GM19238 (cell line): ENCODE data around the gene MSMO1.

Source experiments
- DNase-seq: peaks from one replicate; pipeline ENCODE4 v3.0.0; 2011; ENCODE audit warnings: low spot score; ENCODE audit not compliant: insufficient read length

The MSMO1 gene

DNA sequence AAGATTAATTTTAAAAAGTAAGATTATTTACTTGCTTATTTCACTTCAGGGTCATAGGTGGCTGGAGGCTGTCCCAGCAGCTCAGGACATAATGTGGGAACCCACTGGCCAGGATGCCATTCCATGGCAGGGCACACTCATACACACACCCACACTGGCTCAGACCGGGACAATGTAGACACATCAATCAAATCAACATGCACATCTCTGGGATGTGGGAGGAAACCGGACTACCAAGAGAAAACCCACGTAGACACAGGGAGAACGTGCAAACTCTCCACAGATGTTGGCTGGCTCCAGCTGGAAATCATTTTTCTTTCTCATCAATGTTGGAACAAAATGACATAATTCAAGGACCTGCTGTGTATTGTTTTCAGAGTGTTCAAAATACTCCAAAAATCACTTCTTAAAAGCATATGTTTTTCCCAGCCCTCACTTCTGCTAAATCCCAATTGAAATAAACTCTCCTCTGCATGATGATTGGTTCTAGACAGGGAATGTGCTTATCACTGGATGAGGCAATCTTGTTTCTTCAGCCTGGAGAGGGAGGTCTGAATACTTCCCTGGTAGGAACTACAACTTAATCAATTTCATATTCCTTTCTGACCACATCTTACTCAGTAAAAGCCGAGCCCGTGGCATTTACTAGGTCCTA lies 32.7 kb downstream of the MSMO1 start:
- no peak for DNase-seq

DNA sequence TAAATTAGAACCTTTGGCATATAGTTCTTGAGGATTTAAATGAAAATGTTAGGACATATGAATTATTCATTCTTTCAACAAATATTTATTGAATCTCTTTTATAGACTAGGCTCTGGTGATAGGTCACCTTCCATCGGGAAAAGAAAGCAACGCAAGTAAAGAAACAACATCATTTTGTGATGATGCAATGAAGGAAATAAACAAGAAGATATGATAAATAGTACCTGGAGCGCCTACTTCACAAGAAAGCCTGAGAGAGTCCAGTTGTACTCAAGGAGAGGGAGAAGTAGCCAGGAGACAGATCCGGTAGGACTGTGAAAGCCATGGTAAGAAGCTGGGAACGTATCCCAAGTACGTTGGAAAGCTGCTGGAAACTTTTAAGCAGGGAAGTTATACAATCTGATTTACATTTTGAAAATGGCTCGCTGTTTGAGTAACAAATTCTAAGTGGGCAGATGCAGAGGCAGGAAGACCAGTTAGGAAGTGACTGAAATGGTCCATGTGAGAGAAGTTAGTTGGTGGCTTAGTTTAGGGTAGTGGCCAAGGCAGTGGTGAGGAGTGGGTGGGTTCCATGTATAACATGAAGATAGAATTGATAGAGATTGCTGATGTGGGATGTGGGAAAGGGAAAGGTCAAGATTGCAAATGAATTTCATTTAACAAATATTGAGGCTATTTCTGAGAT lies 33.7 kb downstream of the MSMO1 start:
- DNase-seq, result no peak

DNA sequence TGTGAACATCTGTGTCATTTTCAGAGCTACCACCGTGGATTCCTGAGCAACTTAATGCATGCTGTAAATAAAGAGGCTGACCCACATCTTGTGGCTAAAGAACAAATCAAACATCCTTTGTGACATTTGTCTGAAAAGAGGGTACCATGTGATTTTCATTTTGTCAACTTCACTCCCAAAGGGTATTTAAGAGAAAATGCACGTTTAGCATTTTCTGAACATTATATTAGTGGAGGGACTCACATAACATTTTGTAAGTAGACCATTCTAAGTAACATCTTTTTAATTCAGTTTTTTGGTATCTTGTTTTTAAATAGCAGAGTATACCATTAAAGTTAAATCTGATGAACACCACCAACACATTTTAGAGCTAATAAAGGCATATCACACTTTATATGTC lies 34.3 kb downstream of the MSMO1 start:
- no peak for DNase-seq

DNA sequence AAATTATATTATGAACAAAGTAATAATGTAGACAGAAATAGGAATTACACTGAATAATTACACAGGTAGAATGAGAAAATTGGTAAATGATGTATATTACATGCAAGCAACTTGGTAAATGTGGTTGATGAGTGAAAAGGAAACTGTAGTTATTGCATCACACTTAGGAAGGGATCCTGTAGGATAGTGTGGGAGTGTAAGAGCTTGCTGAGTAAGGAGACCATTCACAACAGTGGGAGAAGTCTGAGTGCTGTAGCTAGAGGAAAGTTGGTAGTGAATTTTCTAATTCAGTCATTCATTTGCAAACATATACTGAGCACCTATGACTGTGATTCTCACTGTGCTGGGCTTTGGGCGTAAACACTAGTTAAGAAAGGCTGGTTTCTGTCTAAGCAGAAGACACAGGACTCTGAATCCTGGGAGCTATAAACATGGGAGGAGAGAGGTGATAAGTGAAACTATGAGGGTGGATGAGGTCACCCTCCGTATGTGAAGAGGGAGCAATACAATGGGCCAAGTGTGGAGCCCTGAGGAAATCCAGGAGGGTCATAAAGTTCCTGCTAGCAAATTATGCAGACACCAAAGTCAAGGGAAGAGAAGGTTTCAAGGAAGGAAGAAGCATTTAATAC lies 37.1 kb downstream of the MSMO1 start:
- DNase-seq, result no peak

DNA sequence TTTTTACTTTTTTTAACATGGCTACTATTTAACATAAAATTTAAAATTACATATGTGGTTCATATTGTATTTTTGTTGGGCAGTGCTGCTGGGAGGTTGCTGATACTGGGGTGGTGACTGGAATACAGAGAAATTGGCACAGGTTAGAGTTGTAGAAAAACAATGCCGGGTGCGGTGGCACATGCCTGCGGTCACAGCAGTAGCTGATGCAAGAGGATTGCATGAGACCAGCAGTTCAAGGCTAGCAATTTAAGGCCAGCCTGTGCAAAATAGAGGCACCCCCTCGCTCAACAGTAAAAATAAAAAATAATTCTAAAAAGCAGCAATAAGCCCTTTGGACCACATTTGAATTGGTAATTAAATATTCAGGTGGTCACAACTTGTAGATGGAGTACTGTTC lies 39.6 kb downstream of the MSMO1 start:
- no peak for DNase-seq

DNA sequence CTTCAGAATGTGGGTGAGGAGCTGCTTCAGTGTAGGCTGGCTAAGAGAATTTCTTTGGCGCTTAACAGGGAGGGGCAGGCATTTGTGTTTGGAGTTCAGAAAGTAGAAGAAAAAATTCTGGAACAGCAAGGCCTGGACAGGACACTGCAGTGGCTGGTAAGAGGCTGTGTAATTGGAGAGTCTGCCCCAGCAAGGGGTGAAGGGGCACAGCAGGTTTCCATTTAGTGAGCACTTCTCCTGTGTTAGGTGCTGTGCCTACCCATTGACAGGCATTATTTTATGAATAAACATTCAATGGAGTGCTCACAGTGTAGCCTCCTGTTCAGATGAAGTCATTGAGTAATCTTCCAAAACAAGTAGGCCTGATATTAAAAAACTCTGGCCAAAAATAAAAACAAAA lies 40.6 kb downstream of the MSMO1 start:
- no peak for DNase-seq

DNA sequence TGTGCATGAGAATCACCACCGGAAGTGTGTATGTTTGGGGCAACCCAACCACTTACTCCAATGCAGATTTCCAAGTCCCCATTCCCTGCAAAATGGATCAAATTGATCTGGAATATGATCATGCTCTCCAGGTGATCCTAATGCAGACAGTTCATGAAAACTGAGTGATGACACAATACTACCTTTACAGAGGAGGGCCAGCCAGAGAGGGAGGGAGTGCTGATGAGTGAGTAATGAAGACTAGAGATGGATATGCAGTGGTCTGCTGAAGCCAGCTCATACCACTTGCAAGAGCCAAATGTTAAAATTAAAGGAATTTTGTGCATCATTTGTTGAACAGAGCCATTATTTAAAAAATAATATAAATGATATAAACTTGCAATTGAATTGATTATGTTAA lies 41.1 kb downstream of the MSMO1 start:
- no peak for DNase-seq

DNA sequence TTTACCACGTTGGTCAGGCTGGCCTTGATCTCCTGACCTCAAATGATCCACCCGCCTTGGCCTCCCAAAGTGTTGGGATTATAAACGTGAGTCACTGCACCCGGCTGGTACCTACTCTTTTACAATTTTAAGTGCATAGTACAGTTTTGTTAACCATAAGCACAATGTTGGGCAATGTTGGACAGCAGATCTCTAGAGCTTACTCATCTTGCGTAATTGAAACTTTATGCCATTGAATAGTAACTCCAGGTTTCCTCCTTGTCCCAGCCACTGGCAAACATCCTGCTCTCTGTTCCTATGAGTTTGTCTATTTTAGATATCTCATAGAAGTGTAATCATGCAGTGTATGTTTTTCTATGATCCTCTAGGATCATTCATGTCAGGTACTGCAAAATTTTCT lies 42.1 kb downstream of the MSMO1 start:
- no peak for DNase-seq

DNA sequence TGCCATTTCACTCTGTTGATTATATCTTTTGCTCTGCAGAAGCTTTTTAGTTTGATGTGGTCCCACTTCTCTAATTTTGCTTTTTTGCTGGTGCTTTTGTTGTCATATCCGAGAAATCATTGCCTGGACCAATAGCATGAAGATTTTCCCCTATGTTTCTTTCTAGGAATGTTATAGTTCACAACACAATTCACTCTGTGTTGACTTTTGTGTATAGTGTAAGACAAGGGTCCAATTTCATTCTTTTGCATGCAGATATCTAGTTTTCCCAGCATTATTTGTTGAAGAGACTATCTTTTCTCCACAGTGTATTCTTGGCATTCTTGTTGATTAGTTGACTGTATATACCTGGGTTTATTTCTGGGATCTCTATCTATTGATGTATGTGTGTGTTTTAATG lies 43.1 kb downstream of the MSMO1 start:
- no peak for DNase-seq

DNA sequence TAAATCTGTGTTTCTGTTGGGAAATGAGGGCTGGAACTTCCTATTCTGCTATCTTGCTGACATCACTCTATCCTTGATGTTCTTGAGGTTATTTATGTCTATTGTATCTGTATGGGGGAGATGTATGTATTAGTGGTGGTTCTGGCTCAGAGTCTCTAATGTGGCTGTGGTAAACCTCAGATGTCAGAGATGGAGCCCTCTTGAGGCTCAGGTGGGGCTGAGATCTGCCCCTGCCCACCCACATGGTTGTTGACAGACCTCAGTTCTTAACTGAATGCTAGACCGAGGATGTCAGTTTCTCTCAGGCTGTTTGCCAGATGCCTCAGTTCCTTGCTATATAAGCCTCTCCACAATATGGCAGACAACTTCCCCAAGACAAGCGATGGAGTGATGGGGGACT lies 48.0 kb downstream of the MSMO1 start:
- DNase-seq, result no peak

DNA sequence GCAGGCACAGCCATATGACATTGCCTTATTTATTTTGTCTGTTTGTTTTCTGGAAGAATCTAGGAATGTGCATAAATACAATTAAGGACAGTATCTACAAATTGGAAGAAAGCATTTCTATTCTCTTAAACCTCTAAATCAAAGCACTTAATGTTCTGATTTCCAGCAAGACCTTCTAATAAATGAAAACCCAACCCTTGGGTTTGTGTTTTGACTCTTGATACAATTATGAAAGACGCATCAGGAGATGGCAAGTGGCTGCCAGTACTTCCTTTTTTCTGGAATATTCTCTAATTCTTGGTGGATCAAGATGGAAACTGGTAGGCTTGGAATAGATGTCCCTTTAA lies 50.9 kb downstream of the MSMO1 start:
- DNase-seq, result no peak

DNA sequence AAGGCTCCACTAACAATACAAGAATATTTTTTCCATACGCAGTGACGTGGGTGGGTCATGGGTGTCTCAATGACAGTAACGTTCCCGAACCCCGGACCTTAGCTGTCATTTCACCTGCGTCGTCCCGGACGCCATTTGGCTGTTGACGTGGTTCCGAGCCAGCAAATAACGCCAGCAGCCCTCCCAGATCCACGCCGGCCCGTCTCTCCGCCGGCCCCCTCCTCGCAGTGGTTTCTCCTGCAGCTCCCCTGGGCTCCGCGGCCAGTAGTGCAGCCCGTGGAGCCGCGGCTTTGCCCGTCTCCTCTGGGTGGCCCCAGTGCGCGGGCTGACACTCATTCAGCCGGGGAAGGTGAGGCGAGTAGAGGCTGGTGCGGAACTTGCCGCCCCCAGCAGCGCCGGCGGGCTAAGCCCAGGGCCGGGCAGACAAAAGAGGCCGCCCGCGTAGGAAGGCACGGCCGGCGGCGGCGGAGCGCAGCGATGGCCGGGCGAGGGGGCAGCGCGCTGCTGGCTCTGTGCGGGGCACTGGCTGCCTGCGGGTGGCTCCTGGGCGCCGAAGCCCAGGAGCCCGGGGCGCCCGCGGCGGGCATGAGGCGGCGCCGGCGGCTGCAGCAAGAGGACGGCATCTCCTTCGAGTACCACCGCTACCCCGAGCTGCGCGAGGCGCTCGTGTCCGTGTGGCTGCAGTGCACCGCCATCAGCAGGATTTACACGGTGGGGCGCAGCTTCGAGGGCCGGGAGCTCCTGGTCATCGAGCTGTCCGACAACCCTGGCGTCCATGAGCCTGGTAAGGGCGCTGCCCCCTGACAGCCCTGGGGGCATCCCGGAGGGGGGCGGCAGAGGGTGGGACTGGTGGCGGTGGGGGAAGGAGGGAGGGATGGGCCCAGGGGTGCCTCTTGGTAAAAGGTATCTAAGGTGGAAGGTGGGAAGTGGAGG lies 51.5 kb downstream of the MSMO1 start, which contains the start of gene CPE:
Gene CPE (plus strand): TSS at position 264 of the 933 bp plus-strand sequence. CDS start 214 bp downstream, at position 478.
- DNase-seq, result peak; percentile 16

DNA sequence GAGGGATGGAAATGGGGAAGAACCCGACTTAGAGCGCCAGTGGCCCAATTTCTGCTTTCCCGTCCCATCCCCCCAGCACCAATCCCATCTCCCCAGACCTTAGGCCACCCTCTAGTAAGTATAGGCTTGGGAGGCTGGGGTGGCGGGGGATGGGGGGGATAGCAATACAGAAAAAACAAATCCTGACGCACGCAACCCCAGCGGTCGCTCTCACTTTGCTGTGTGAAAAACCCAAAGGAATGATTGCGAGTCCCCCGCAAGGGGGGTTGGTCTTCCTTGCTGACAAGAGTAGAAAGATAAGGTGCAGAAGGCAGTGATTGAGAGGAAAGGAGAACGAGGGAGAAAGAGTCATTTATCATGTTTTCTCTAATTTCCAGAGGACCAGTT lies 52.2 kb downstream of the MSMO1 start:
- DNase-seq, result no peak

DNA sequence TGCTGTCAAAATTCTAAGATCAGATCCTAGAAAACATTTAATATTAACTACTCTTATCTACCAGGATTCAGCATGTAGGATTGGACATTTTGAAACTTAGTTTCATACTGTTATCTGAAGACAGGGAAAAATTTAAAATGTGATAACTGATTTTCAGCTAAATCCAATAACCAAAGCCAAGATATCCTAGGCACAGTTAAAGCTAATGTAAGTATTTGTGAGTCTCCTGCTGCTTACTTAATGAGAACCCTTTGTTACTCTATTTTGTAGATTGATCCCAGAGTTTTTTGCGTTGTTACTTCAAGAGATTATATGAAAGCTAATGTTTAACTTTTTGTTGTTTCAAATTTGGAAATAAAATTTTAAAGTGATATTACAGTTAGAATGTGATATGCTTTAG lies 53.3 kb downstream of the MSMO1 start:
- DNase-seq, result no peak

DNA sequence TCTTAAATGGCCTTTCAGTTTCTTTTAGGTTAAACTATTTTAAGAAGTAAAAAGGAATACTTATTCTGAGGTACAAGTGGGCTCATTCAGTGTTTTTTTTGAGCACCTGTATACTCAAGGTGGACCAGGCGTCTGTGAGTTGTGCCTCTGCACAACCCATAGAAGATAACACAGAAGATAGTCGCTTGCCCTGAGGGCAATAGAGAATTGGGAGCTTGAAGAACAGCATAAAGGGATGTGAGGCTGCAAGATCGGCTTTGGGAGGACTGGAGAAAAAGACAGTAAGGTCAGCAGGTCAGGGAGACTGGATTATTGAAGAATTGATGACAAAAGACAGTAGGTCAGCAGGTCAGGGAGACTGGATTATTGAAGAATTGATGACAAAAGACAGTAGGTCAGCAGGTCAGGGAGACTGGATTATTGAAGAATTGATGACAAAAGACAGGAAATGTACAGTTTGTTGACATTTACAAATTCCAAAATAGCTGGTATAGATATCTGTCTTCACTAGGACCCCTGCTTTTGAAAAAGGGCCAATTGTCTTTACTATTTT lies 54.4 kb downstream of the MSMO1 start:
- no peak for DNase-seq

DNA sequence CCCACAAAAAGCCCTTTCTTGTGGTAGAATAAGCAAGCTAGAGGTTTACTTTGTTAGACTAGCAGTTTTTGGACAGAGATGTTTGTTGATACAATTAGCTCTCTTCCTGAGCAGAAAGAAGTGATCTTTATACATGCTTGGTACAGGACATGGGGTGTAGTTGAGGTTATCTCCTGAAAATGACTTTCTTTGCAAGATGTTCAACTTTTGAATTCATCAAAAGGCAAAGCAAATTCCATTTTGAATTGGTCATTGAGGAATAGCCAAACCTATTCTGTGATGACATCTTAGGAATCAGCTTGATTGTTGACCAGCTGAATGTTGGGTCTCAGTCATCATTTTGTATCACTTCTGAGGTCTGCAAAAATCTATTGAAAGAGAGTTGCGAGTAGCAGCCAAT lies 55.2 kb downstream of the MSMO1 start:
- DNase-seq, result no peak

DNA sequence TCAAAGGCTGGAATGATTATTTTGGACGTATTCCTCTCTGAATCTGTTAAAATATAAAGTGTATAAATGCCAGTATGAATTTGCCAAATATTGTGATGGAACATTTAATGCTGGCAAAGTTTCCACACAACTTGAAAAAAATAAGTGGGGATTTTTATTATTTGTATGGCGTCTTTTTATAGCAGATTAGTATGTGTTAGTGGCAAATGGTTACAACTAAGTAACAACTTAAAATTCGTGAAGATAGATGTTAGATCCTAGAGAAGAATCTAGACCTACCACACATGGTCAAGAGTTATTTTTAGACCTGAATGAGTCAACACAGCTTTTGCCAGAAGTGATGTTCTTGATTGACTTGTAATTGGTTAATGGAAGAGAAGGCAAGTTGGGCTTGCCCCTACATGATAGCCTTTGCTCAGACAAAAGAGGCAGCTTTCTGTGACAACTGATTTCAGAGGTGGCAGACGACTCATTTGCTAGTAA lies 56.2 kb downstream of the MSMO1 start:
- DNase-seq, result no peak

DNA sequence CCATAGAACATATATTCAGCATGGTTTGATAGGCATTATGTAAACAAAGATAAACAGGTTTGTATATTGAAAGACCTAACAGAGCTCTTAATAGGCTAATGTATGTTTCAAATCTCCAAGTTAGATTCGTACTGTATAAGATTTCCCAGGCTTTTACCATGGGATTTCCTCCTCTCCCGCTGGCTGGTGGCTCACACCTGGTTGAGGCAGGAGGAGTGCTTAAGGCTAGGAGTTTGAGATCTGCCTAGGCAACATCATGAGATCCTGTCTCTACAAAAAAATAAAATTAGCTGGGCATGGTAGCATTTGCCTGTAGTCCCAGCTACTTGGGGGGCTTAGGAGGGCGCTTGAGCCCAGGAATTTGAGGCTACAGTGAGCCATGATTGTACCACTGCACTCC lies 56.7 kb downstream of the MSMO1 start:
- DNase-seq, result no peak

DNA sequence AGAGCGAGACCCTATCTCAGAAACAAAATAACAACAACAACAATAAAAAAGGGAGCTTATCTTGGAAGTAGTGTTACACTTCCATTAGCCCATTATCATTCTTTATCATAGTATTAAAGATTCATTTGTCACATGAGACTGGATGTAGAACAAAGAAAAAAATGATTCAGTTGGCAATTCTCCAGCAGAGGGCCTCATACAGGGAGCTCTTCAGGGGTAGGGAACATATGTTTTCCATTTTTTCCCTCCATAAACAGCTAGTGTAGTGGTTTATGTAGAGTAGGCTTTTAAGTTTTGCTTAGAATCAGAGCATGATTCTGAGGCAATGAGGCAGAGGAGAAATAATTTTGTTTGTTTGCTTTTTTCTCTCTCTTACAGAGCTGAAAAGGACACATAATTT lies 57.1 kb downstream of the MSMO1 start:
- DNase-seq, result no peak

DNA sequence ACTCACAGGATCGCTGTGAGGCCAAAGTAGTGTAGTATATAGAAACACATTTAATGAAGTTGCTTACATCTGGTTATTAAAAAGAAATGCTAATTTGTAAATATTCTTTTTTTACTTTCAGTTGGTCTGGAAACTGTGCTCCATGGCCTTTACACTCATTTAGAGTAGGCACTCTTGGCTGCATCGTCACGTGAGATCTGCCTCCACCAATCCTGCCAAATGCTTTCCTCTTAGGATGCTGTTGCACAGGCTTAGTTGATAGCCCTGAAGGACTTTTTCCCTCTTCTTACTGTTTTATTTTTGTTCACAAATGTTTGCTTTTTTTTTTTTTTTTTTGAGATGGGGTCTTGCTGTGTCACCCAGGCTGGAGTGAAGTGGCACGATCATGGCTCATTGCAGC lies 57.7 kb downstream of the MSMO1 start:
- no peak for DNase-seq

DNA sequence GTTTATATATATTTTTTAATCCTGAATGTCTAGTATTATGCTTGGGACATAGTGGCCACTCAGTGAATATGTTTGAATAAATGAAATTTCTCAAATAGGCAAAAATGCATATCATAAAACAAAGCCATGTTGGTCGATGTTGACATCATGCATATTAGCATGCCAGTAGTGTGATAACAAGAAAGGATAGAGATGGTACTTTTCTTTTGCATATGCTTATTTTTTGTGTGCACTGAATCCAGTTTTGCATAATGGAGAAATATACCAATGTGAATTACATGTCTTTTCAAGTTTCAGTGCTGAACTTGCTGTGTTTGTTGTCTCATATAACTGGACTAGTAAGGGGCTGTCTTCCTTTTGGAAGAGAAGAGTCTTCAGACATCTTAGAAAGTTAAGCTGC lies 58.9 kb downstream of the MSMO1 start:
- no peak for DNase-seq
